Activated CD8-positive, alpha-beta T cell treated with anti-CD3 and anti-CD28 coated beads for 36 hours (primary cell): ENCODE results near the gene TPM1. TPM values are rescaled to one million over a fixed set of nuclear protein-coding genes. Genes with fewer than 3 reads are reported as not detected.

Experiments used
- ATAC-seq: fragments of 200-7000 bp; cut with Tn5 transposase; one replicate; pipeline ENCODE4 v1.10.0; 2021; ENCODE audit warnings: mild to moderate bottlenecking, moderate library complexity
- CTCF ChIA-PET: fragments of 350-600 bp; sonication (Branson Sonifier 250); formaldehyde crosslinking; loops from one replicate; lab custom pipeline; 2021; ENCODE audit warnings: antibody characterized with exemption; lab: Charles Lee
- POLR2A ChIA-PET: fragments of 350-600 bp; sonication (Branson Sonifier 250); formaldehyde crosslinking; loops from one replicate; lab custom pipeline; 2021; ENCODE audit warnings: antibody characterized with exemption; lab: Charles Lee
- DNase-seq: peaks from one replicate; pipeline ENCODE4 v3.0.0-alpha.2; 2020
- H3K27ac Mint-ChIP-seq: one replicate; pipeline ENCODE4 v1.8.0; 2021; ENCODE audit warnings: mild to moderate bottlenecking, mixed read lengths
- H3K27me3 Mint-ChIP-seq: one replicate; pipeline ENCODE4 v1.8.0; 2021; ENCODE audit warnings: mixed read lengths
- H3K36me3 Mint-ChIP-seq: one replicate; pipeline ENCODE4 v1.8.0; 2021; ENCODE audit warnings: low read depth, mixed read lengths
- H3K4me1 Mint-ChIP-seq: one replicate; pipeline ENCODE4 v1.8.0; 2021; ENCODE audit warnings: low read depth, mixed read lengths
- H3K4me3 Mint-ChIP-seq: one replicate; pipeline ENCODE4 v1.8.0; 2021; ENCODE audit warnings: mild to moderate bottlenecking, moderate library complexity, mixed read lengths
- H3K9me3 Mint-ChIP-seq: one replicate; pipeline ENCODE4 v1.8.0; 2021; ENCODE audit warnings: mixed read lengths
- CTCF ChIP-seq: fragments of 200-600 bp; IDR thresholded peaks from one replicate; pipeline ENCODE4 v1.8.0; 2022; ENCODE audit warnings: antibody characterized with exemption, mild to moderate bottlenecking
- intact Hi-C: fragments of 100-400 bp; cut with micrococcal nuclease; formaldehyde crosslinking; loops from one replicate; pipeline ENCODE4 v1.10.0; 2022
- total RNA-seq, 2 experiments: library from RNA; stranded (reverse); gene quantifications; one replicate each; pipeline ENCODE4 v1.2.3, GENCODE V29; 2021

The TPM1 gene
- total RNA-seq, 2 experiments from 2014 or later, result 6.0 to 6.3 TPM

- ChIA-PET POLR2A (interaction anchor here (0.6 kb wide), 1 partner anchor 10 kb away, joined by 3 read pairs; no protein-coding TSS in a partner anchor), CTCF (interaction anchor here (1.3 to 6.7 kb wide), 4 partner anchors 9 to 42 kb away, joined by 3 to 123 read pairs (median 18); no protein-coding TSS in a partner anchor)
- ATAC-seq, result no peak
- peaks cover 23% of the 10 kb centered on the region for H3K27me3 Mint-ChIP-seq
- peak overlapping the region; percentile 90 for H3K4me3 Mint-ChIP-seq
- H3K36me3 Mint-ChIP-seq, result no peaks in the 10 kb centered on the region
- intact Hi-C loops, result loop anchor here (5.0 kb wide), 2 partner anchors 42 to 352 kb away; no protein-coding TSS in a partner anchor
- no peaks in the 10 kb centered on the region for H3K9me3 Mint-ChIP-seq
- H3K4me1 Mint-ChIP-seq, result peaks cover 7% of the 10 kb centered on the region
- TF ChIP-seq CTCF, result no peak
- DNase-seq, result no peak
- H3K27ac Mint-ChIP-seq, result no peak overlapping the region
These were observed 7.3 kb downstream of the TPM1 start for GRCh38 chr15:63049783-63050371.

GRCh38 chr15:63050731-63051155 lies 8.2 kb downstream of the TPM1 start:
- TF ChIP-seq CTCF, result no peak
- DNase-seq (no peak), ATAC-seq (no peak)
- intact Hi-C loops, result no loop called here
- Mint-ChIP-seq H3K36me3 (no peaks in the 10 kb centered on the region), H3K4me3 (no peak overlapping the region), H3K9me3 (no peaks in the 10 kb centered on the region), H3K27me3 (peaks cover 14% of the 10 kb centered on the region), H3K4me1 (peaks cover 7% of the 10 kb centered on the region), H3K27ac (no peak overlapping the region)
- ChIA-PET CTCF (interaction anchor here (2.1 to 6.7 kb wide), 2 partner anchors 41 to 43 kb away, joined by 8 to 123 read pairs; no protein-coding TSS in a partner anchor), POLR2A (no interaction called here)

DNA sequence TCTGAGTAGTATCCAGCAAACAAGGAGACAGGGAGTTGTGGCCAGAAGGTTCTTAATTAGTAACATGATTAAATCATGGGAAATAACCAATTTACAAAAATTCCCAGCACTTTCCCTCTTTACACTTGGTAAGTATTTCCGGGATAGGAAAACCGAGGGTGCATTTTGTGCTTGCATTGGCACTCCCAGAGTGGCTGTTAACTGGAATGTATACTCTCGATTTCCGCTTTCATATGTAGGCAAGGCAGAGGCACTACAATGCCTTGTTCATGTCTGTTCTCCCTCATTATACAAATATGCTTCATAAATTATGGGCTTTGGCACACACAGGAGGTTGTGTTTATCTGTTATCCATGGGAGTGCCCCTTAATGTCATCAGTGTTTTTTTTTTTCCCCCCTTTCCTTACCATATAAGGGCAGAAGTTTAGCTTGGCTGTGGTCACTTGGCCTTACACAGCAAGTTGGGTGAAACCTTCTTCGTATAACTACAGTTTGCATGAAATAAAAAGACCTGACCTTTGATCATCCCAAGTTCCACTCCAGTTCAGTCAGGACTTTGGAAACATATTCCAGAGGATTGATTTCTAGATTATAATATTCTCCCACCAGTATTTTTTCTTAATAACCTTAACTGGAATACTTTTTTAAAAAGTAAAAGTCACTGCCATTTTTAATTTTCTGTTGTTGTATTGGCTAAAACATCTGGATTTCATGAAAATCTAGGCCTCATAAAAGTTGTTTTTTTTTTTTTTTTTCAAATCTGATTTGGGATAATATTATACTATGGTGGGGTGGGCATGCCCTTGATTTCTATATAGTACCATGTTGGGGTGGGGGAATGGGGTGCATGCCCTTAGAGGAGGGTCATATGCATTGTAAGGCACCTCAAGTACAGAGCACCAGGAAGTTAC lies 8.9 kb downstream of the TPM1 start:
- no peaks in the 10 kb centered on the region for H3K9me3 Mint-ChIP-seq
- no peak for TF ChIP-seq CTCF
- H3K4me3 Mint-ChIP-seq, result no peak overlapping the region
- ATAC-seq, result no peak
- ChIA-PET CTCF (interaction anchor here (2.1 kb wide), 1 partner anchor 42 kb away, joined by 8 read pairs; no protein-coding TSS in a partner anchor), POLR2A (no interaction called here)
- H3K27me3 Mint-ChIP-seq, result peaks cover 9% of the 10 kb centered on the region
- no peaks in the 10 kb centered on the region for H3K36me3 Mint-ChIP-seq
- no peak for DNase-seq
- intact Hi-C loops, result no loop called here
- peaks cover 7% of the 10 kb centered on the region for H3K4me1 Mint-ChIP-seq
- H3K27ac Mint-ChIP-seq, result no peak overlapping the region

GRCh38 chr15:63052077-63052841 lies 9.7 kb downstream of the TPM1 start:
- no peak overlapping the region for H3K27ac Mint-ChIP-seq
- POLR2A ChIA-PET, result no interaction called here
- H3K4me1 Mint-ChIP-seq, result peaks cover 7% of the 10 kb centered on the region
- CTCF ChIA-PET, result interaction anchor here (2.1 kb wide), 1 partner anchor 41 kb away, joined by 8 read pairs; no protein-coding TSS in a partner anchor
- DNase-seq, result no peak
- no peaks in the 10 kb centered on the region for H3K9me3 Mint-ChIP-seq
- peaks cover under 1% of the 10 kb centered on the region for H3K27me3 Mint-ChIP-seq
- intact Hi-C loops, result no loop called here
- H3K36me3 Mint-ChIP-seq, result no peaks in the 10 kb centered on the region
- ATAC-seq, result no peak
- no peak overlapping the region for H3K4me3 Mint-ChIP-seq
- no peak for TF ChIP-seq CTCF
